ENCODE measurements around the gene NR2E1. TPM values are rescaled to one million over a fixed set of nuclear protein-coding genes. Genes with fewer than 3 reads are reported as not detected.

The NR2E1 gene
- total RNA-seq, 4 donors from 2014 or later: not detected

GRCh38 chr6:108168501-108169463 is 3.0 kb downstream of the NR2E1 start:
- Histone ChIP-seq H3K9me3 (no peaks in the 10 kb centered on the region), H3K4me3 (replicated peaks in 1 of 3) (peak overlapping the region in 1 of 3 donors; percentile 2), H3K36me3 (no peaks in the 10 kb centered on the region), H3K27me3 (peaks cover 79% of the 10 kb centered on the region), H3K27ac (no peak overlapping the region), H3K4me1 (peaks cover 36 to 49% of the 10 kb centered on the region in 2 donors)
- intact Hi-C loops (cut with DNase I): no loop called here
- peak; percentile 40 to 45 for DNase-seq
- WGBS, 2 donors: 5% methylated on average over 25 to 56 of the region's 63 CpGs
- TF ChIP-seq POLR2A (IDR thresholded peaks at IDR 0.05): no peak
- TF ChIP-seq CTCF (IDR thresholded peaks at IDR 0.05): peak in 2 of 6 experiments; percentile 12 to 35

- peaks cover 72% of the 10 kb centered on the region for H3K27me3 ChIP-seq
- H3K4me1 ChIP-seq: peaks cover 34 to 50% of the 10 kb centered on the region in 2 donors
- H3K27ac ChIP-seq: no peak overlapping the region
- intact Hi-C loops (cut with DNase I): no loop called here
- H3K36me3 ChIP-seq: no peaks in the 10 kb centered on the region
- no peak for DNase-seq
- 12% methylated on average over 34 to 38 of the region's 55 CpGs for WGBS, 2 donors
- TF ChIP-seq CTCF (IDR thresholded peaks at IDR 0.05) (no peak), POLR2A (IDR thresholded peaks at IDR 0.05) (no peak)
- no peaks in the 10 kb centered on the region for H3K9me3 ChIP-seq
- no peak overlapping the region for H3K4me3 ChIP-seq (replicated peaks in 1 of 3)
These were observed 3.9 kb downstream of the NR2E1 start for GRCh38 chr6:108169464-108170331.

- H3K27ac ChIP-seq: no peak overlapping the region
- peaks cover 67% of the 10 kb centered on the region for H3K27me3 ChIP-seq
- DNase-seq: no peak
- no peaks in the 10 kb centered on the region for H3K9me3 ChIP-seq
- no peak for TF ChIP-seq CTCF (IDR thresholded peaks at IDR 0.05)
- TF ChIP-seq POLR2A (IDR thresholded peaks at IDR 0.05): no peak
- 20 to 22% methylated on average over 31 of the region's 31 CpGs for WGBS, 2 donors
- peaks cover 28 to 49% of the 10 kb centered on the region in 2 donors for H3K4me1 ChIP-seq
- no peaks in the 10 kb centered on the region for H3K36me3 ChIP-seq
- no peak overlapping the region for H3K4me3 ChIP-seq (replicated peaks in 1 of 3)
- intact Hi-C loops (cut with DNase I): no loop called here
These were observed 4.8 kb downstream of the NR2E1 start for GRCh38 chr6:108170332-108171290.

GRCh38 chr6:108171291-108171917 is 5.6 kb downstream of the NR2E1 start:
- 27 to 33% methylated on average over 21 of the region's 21 CpGs for whole genome bisulfite sequencing, 2 donors
- intact Hi-C loops (cut with DNase I): no loop called here
- Histone ChIP-seq H3K27ac (no peak overlapping the region), H3K4me3 (replicated peaks in 1 of 3) (no peak overlapping the region), H3K9me3 (no peaks in the 10 kb centered on the region), H3K27me3 (peaks cover 67% of the 10 kb centered on the region), H3K4me1 (peaks cover 29 to 56% of the 10 kb centered on the region in 2 donors), H3K36me3 (no peaks in the 10 kb centered on the region)
- TF ChIP-seq POLR2A (IDR thresholded peaks at IDR 0.05): no peak
- no peak for TF ChIP-seq CTCF (IDR thresholded peaks at IDR 0.05)
- DNase-seq: no peak

Measured in thyroid gland (tissue), 4 donors.